Stimulated activated CD4-positive, alpha-beta T cell treated with anti-CD3 and anti-CD28 coated beads, Interleukin-2, amount 100 ng/mL, for 24 hours (primary cell): ENCODE measurements around the gene LAMB1.

Experiments
- DNase-seq, 2 donors: peaks; one replicate each; pipeline ENCODE4 v3.0.0-alpha.2; 2020

LAMB1 gene

DNA sequence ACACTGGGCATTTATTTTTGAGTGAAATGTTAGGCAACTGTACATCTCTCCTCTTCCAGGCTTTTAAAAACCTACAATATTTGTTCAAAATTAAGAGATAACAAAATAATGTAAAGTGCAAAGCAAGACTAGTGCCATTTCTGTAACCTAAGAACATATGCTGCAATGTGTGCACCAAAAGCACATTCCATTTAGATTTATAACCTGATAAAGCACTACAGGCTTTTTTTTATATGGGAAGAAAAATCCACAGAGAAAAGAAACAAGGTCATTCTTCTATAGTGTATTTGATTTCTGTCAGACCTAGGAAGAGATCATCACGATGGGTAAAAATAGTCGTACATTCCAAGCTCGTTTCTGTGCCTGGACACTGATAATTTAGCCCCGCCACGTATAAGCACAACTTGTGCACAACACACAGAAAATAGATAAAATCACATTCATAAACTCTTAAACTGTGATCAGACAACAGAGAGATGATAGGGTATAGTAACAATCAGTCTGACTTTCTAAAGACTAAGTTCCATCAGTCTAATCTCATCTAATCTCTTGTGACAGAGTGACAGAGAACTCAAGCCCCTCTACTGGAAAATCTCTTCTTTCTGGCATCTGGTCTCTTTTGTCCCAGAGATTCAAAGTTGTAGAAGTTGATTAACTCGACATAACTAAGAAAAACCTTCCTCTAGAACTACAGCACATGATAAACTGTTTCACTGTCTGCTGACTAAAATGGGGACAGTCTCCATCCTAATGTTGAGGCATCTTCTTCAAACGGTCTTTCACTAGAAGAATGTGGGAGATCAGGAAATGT lies 6.7 kb downstream of the LAMB1 start:
- no peak for DNase-seq

DNA sequence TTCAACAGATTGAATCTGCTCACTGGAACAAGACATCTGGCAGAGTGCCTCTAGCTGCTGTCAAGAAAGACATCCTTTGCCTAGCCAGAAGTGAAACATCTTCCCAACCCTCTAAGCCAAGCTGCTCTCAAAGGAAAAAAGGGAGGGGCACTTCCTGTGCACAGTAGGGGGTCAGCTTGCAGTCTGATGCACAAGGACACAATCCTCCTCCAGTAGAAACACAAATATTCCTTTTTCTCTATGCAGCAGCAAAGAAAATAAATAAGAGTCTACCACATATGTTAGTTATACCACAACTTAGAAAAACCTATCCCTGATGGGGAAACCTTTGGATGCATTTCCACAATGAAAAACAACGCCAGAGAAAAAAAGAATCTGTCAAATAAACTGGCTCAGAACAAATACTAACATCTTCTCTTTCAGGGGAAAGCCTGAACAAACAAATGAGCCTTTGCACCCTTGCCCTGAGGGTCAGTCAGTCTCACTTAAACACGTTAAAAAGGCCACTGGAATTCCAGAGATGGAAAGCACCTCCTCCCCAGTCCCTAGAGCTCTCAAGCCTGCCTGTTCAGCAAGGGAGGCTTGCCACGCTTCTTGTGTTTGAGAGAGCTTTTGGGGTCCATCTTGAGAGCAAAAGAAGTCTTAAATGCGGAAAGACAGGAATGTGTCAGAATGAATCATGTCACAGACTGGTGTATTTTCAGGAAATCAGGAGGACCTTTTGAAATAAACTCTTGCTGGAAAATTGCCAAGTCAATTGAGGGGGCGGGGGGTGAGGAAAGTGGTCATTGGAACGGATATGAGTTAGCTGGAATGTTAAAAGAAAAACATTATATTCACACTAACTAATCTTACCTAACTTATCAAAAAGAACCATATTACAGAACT lies 7.5 kb downstream of the LAMB1 start:
- no peak for DNase-seq

DNA sequence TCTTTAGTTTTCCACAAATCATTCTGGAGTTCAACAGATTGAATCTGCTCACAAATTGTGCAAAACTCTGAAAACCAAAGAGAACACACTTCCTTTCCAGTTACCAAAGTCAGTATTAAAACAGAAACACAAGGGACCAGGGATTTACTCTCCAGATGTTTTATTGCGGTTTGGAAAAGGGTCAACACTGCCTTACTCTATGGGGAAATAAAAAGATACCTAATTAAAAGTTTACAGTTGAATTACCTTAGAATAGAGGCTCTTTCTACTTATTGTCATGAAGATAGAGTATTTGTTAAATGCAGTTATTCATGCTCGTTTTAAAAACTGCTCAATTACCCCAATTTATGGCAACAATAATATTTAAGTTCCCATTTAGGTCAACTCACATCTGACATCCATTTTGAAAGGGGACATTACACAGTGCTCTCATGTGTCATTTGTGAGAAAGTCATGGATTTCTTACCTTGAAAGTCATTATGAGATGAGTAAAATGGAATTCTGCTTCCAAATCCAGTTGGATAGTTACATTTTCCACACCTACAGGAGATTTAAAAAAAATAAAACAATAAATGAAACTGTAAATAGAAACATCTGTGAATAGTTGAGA lies 8.4 kb downstream of the LAMB1 start:
- no peak for DNase-seq

DNA sequence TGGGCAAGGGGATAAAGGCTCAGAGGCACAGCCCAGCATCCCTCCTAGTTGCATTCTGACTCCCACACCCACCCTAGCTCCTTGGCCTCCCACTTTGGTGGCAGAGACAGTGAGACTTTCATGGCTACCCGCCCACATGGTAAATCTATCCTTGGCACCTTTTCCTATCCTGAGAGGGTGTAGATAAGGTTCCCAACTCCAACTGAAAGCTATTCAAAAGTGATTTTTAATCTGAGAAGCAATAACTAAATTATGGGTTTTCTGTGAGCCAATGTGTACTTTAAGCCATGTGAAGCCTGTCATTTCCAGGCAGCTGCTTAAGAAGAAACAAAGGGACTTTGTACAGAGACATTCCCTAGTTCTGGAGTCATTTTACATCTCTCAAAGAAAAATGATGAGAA lies 9.1 kb downstream of the LAMB1 start:
- no peak for DNase-seq

DNA sequence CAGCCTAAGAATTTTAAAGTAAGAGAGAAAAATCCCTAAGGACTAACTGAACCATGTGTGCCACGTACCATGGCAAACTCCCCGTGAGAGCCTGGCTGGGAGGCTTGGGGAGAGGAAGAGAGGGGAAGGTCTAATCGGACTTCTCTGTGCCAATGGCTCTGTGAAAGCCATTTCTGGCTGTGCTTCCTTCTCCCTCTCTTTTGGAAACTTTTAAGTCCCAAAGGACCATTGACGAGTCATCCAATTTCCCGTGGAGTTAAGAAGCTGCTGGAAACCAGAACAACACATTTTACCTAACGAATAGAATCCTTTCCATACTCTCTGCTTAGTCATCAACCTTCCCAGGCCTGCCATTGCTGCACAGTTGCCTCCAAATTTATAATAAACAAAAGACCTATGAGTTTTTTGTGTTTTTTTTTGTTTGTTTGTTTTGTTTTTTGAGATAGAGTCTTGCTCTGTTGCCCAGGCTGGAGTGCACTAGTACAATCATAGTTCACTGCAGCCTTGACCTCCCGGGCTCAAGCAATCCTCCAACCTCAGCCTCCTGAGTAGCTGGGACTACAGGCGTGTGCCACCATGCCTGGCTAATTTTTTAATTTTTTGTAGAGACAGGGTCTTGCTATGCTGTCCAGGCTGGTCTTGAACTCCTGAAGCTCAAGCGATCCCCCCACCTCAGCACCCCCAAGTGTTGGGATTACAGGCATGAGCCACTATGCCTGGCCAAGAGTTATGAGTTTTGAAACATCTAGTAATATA lies 13.2 kb downstream of the LAMB1 start:
- DNase-seq = no peak

DNA sequence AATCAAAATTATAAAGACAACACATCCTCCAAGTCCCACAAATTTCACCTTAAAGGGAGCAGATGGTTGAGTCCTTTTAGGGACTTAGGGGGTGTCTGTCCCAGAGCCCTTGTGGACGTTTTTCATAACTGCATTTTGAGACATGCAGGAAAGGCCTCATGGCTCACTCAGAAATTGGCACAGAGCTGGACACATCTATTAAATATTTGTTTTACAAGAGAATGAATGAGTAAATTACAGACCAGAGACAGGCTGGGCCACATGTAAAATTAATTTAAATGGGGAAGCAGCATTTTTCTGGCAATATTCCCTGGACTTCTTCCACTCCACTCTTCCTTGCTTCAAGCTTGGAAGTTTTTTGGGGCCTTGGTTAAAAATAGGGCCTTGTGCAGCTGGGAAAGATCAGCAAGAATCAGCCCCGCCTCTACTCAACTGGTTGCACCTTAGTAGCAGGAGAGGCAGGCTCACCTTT lies 20.0 kb downstream of the LAMB1 start:
- no peak for DNase-seq

DNA sequence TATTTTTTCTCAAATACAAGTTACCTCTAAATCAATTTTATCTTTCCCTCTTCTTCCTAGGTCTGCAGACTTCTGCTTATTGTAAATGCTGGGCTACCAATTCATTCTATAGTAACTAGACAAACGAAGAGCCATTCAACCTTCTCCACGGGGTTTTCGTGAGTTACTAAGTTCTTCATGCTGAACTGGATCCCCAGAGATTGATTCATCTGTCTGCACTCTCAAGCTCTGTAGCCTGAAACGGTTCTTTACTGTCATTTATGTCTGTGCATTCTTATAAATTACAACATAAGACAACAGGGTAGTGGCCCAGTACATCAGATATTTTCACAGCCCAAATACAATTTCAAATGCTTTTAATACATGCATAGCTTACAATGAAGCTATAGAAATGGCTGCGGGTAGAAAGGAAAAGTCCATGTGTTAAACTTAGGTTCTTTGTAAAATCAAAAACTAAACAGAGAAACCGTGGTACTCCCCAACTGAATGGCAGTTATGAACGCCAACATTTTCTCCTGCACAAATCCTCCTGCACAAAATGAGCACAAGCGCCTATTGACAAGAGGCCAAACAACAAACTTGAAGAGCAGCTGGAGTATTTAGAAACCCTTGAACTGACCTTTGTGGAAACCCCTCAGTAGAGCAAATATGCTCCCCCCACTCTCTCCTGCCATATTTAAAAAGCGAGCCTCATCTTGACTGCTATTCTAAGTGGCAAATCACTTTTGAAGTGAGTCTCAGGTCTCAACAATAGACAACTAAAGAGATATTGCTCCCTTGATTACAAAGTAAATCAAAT lies 20.7 kb downstream of the LAMB1 start:
- DNase-seq = no peak

DNA sequence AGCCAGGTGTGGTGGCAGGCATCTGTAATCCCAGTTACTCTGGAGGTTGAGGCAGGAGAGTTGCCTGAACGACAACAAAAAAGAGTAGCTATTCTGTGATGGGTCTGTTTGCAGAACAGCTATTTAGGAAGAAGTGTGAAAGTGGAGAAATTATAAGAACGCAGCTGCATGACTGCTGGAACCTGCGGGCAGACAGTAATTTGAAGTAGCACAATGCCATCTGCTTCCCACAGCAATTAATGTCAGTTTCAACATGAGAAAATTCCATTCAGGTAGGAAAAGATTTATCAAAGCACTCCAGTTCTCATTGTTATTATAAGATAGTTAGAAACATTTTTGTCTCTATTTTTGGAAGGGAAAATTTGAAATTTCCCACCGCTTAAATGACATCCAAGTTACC lies 21.5 kb downstream of the LAMB1 start:
- no peak for DNase-seq

DNA sequence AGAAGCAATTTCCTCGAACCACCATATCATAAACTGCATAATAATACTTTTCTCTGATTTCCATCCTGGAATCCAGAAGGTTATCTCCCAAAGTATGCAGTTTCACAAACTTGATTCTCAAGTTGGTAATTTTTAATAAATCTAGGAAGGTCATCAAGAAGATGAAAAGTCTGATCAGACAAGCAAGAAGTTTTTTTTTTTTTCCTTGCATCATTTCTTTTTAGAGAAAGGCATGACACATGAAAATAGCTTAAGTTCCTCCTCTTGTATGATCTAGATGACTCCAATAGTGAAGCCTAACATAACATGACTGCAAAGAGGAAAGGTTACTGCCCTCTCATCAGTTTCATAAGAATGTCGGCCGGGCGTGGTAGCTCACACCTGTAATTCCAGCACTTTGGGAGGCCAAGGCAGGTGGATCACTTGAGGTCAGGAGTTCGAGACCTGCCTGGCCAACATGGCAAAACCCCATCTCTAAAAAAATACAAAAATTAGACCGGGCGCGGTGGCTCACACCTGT lies 22.2 kb downstream of the LAMB1 start:
- DNase-seq = no peak

DNA sequence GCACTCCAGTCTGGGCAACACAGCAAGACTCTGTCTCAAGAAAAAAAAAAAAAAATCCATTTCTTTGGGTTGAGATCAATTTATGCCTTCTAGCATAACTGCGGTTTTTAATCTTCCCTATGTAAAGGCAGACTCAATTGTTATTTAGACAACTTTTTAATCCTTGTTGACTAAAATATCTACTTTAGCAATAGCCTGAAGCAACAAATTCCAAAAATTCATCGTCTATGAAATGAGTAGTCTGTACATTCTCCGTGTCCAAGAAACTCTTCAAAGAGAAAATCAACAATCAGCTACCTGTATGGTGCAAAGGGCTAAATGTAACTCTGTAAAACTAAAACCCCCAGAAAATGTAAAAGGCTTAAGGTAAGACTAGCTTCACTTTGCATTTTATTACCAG lies 22.8 kb downstream of the LAMB1 start:
- no peak for DNase-seq

DNA sequence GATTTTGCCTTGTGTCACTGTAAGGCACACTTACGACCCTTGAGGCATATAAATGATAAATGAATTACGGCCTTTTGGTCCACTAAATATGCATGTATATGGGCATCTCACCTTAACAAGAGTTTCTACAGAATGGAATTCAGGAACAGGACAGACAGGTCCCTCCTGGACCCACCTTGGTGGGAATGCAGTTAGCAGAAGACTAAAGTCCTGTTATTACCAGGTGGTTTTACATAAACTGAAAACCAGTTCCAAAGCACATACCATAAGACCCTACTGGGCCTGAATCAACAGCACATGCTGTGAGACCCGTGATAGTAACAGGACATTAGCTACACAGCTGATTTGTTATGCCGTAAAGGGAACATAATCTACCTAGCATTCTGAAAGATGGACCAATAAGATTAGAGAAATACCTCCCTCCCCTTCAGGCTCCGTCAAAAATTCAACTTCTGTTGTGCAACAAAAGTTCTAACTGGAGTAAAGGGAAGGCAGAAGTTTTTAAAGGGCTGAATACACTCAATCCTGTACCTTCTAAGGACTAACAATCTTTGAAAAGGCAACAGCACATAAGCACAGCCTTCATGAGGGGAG lies 24.0 kb downstream of the LAMB1 start:
- DNase-seq = no peak

DNA sequence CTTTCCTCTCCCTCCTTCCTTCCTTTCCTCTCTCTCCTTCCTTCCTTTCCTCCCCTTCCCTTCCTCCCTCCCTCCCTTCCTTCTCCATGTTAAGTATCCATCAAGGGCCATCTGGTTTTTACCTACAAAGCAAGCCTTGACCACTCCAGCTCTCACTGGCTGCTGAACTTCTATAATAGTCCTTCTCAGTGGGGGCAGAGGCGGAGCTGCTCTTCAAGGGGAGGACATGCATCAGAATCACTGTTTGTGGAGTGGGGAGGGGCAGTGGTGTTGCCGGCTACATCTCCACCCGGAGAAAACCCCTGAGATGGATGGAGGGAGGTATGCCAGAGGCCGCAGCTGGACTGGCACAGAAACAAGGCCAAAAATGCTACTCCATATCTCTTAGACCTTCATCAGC lies 25.9 kb downstream of the LAMB1 start:
- DNase-seq = no peak

DNA sequence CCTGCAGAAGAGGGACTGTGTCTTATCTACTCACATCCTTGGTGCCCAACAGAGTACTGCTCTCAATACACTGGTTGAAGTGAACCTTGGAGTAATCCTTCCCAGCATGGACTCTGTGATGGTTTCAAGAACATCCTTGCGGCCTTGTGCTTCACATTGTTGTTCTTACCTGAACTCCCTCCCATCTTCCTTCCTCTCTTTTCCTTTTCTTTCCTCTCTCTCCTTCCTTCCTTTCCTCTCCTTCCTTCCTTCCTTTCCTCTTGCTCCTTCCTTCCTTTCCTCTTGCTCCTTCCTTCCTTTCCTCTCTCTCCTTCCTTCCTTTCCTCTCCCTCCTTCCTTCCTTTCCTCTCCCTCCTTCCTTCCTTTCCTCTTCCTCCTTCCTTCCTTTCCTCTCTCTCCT lies 26.3 kb downstream of the LAMB1 start:
- no peak for DNase-seq

DNA sequence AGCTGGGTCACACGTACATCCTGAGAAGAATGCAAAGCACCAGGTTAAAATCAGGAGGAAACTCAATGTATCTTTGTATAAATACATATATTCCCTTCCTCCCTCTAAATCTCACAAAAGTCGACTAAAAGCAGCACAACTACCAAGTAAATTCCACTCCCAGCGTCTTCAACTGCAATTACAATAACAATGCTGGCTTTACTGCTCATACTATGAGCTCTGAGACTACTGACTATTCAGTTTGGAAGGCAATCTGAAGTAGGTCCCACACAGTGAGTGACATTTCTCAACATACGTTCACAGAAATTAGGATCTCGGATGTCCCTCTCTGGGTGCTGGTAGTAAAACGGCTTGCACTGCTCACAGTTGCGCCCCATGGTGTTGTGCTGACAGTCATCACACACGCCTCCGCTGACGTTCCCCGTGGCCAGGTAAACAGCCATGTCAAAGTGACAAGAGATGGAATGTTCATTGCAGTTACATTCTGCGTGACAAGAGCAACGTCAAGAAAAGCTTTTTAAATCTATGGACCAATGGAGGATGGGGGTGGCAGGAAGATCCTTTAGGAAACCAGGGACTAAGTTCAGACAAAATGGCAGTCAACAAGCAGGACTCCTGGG lies 27.5 kb downstream of the LAMB1 start:
- no peak for DNase-seq

DNA sequence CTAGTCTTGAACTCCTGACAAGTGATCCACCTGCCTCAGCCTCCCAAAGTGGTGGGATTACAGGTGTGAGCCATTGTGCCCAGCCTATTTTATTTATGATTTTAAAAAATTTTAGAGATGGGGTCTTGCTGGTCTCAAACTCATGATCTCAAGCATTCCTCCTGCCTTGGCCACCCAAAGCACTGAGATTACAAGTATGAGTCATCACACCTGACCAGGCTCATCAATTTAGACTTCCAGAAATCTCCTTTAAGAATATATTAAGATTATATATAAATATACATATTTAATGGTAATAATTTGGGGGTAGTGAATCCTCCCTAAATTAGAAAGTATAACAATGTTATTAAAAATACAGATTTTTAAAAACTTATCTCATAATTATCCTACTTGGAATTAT lies 29.1 kb downstream of the LAMB1 start:
- DNase-seq = no peak

DNA sequence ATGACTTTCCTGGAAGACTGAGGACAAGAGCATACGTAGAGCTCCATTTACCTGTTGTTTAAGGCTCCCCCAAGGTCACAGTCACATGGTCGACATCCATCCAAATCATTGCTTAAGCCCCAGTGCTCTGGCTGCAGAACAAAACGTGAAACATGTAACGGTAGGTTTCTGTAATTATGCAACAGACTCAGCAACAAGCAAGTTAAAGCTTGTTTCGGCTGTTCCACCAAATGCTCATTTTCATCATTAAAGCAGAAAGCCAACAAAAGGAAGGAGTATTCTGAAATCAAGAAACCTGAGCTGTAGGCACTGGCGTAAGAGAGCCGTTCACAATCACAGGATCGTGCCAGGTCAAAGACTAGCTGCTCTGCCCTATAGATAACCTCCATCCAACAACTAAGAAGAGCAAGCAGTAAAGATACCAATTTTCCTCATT lies 30.0 kb downstream of the LAMB1 start:
- no peak for DNase-seq

DNA sequence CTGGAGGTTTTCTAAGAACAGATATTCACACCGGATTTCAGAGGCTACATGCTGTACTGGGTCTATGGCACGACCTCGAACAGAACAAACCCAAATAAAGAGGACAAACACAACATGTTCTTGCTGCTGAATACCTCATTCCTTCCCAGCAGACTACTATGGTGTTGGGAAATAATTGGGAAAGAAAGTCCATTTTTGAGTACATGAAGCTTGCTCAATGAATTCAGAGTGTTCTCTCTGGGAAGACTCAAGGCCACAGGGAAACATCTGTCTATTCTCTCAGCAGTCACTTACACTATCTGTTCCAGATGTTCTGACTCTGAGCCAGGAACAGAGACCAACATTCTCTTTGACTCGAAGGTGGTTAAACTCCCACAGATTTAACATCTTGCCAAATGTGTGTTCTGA lies 30.9 kb downstream of the LAMB1 start:
- DNase-seq = no peak

DNA sequence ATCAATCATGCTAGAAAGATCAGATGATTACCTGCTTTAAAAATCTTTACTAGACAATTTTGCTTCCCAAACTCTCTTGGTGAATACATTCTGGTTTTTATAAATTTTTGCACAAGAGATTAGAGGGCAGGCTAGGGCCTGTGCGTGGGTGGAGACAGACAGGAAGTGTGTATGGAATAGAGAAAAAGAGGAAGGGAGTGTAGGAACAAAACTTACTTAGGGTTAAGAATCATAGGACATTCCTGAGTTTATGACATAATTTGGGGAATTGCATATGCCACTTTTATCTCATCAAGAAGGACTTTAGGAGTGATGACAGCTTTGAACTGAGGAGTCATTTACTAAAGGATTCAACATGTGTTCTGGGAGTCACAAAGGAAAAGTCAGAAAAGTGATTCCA lies 31.3 kb downstream of the LAMB1 start:
- DNase-seq = no peak

DNA sequence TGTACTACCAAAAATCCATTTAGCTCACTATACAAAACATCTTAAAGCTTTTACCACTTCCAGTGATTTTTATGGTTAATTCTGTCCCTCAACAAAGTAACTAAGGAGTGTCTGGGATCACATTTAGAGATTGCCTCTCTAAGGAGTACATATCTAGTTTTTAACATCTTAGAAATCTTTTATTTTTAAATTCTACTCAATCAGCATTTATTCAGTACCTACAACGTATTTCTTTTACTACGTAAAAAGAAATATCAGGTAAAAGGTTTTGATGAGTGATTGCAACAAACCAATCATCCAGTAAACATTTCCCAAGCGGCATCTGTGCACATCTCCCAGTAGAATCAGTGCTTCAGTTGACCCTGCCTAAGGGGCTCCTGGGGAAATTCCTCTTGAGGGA lies 31.9 kb downstream of the LAMB1 start:
- DNase-seq = no peak

DNA sequence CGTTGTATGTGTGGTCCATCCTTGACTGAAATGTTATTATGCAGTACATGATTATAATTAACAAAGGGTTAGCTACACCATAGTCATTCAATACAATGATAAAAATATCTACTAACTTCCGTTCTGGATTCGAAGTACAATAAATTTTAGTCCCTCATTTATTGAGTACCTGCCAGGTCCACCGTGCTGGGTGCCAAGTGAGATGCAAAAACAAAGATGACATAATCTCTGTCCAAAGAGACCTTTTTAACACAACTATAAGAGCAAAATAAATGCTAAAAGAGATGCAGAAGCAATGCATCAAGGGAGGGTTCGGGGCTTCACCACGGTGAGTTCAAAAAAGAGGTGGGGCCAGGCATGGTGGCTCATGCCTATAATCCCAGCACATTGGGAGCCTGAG lies 33.1 kb downstream of the LAMB1 start:
- DNase-seq = no peak

DNA sequence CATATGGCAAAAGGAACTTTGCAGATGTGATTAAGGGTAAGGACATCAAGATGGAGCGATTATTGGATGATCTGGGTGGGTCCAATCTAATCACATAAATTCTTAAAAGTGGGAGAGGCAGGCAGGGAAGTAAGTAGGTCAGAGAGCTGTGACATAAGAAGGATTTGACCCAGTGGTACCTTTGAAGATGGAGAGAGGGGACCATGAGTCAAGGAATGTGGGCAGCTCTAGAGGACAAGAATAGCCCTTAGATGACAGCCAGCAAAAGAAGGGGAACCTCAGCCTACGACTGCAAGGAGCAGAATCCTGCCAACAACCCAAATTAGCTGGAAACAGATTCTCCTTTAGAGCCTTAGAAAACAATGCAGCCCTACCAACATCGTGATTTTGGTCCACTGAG lies 34.5 kb downstream of the LAMB1 start:
- no peak for DNase-seq
